ENCODE results near the gene ATP11B.
"Not testable (repeated sequence)": the region's sequence is repeated elsewhere in the genome, so short reads cannot be mapped to it uniquely, and the experiment has no call there.

Gene ATP11B

GRCh38 chr3:182837855-182838454 is 44.7 kb downstream of the ATP11B start:
- peak; percentile 50 for DNase-seq (ENCODE audit: low read depth)
- H3K4me3 ChIP-seq (ENCODE audit: low read length), result no peak overlapping the region
- peak; percentile 54 for TF ChIP-seq CTCF (conservative IDR thresholded peaks at IDR 0.05; ENCODE audit: low read length)

GRCh38 chr3:182843478-182843877 is 50.2 kb downstream of the ATP11B start:
- TF ChIP-seq CTCF (conservative IDR thresholded peaks at IDR 0.05; ENCODE audit: low read length), result no peak
- no peak for DNase-seq (ENCODE audit: low read depth)
- no peak overlapping the region for H3K4me3 ChIP-seq (ENCODE audit: low read length)

GRCh38 chr3:182848906-182849305 is 55.6 kb downstream of the ATP11B start:
- TF ChIP-seq CTCF (conservative IDR thresholded peaks at IDR 0.05; ENCODE audit: low read length), result no peak
- H3K4me3 ChIP-seq (ENCODE audit: low read length), result no peak overlapping the region

GRCh38 chr3:182855076-182855475 is 61.8 kb downstream of the ATP11B start:
- no peak overlapping the region for H3K4me3 ChIP-seq (ENCODE audit: low read length)
- TF ChIP-seq CTCF (conservative IDR thresholded peaks at IDR 0.05; ENCODE audit: low read length), result no peak
- no peak for DNase-seq (ENCODE audit: low read depth)

More at GRCh38 chr3:182848906-182849305, 55.6 kb downstream of the ATP11B start:
- no peak for DNase-seq (ENCODE audit: low read depth)

- TF ChIP-seq CTCF (conservative IDR thresholded peaks at IDR 0.05; ENCODE audit: low read length), result no peak
- no peak overlapping the region for H3K4me3 ChIP-seq (ENCODE audit: low read length)
- DNase-seq (ENCODE audit: low read depth), result peak; percentile 9
Observed at GRCh38 chr3:182861348-182861747, 68.0 kb downstream of the ATP11B start.

GRCh38 chr3:182862159-182862860 is 69.0 kb downstream of the ATP11B start:
- no peak for DNase-seq (ENCODE audit: low read depth)
- TF ChIP-seq CTCF (conservative IDR thresholded peaks at IDR 0.05; ENCODE audit: low read length), result no peak
- no peak overlapping the region for H3K4me3 ChIP-seq (ENCODE audit: low read length)

GRCh38 chr3:182869059-182869458 is 75.8 kb downstream of the ATP11B start:
- no peak for TF ChIP-seq CTCF (conservative IDR thresholded peaks at IDR 0.05; ENCODE audit: low read length)
- DNase-seq (ENCODE audit: low read depth), result no peak

GRCh38 chr3:182870917-182871316 is 77.6 kb downstream of the ATP11B start:
- not testable (repeated sequence) for H3K4me3 ChIP-seq (ENCODE audit: low read length); DNase-seq (ENCODE audit: low read depth)

More at GRCh38 chr3:182869059-182869458, 75.8 kb downstream of the ATP11B start:
- H3K4me3 ChIP-seq (ENCODE audit: low read length), result no peak overlapping the region
